HEK293 (cell line): ENCODE results near the gene ZNF747.
A peak's percentile ranks its signal among the peaks of the same experiment; 100 is the strongest.

Source experiments
- ELK4 ChIP-seq: IDR thresholded peaks from 2 replicates; pipeline ENCODE4 v1.6.1; 2011; ENCODE audit warnings: mild to moderate bottlenecking, low read depth, low read length, borderline replicate concordance
- GFI1B ChIP-seq: fragments of 450-650 bp; formaldehyde crosslinking; IDR thresholded peaks from 2 replicates; pipeline ENCODE4 v1.5.1; 2016; ENCODE audit warnings: missing biosample characterization, missing genetic modification characterization
- GLIS2 ChIP-seq: fragments of 450-650 bp; formaldehyde crosslinking; IDR thresholded peaks from 2 replicates; pipeline ENCODE4 v1.5.1; 2016; ENCODE audit warnings: missing biosample characterization, missing genetic modification characterization
- HOXA7 ChIP-seq: sonication (generic); formaldehyde crosslinking; IDR thresholded peaks from 2 replicates; pipeline ENCODE4 v1.8.1; 2022; ENCODE audit warnings: missing genetic modification reagents, borderline replicate concordance
- KLF1 ChIP-seq: fragments of 450-650 bp; formaldehyde crosslinking; IDR thresholded peaks from 2 replicates; pipeline ENCODE4 v1.5.1; 2016; ENCODE audit warnings: missing biosample characterization, missing genetic modification characterization
- KLF7 ChIP-seq: fragments of 450-650 bp; formaldehyde crosslinking; IDR thresholded peaks from 2 replicates; pipeline ENCODE4 v1.5.1; 2016; ENCODE audit warnings: missing biosample characterization, missing genetic modification characterization, borderline replicate concordance
- OVOL3 ChIP-seq: fragments of 450-650 bp; formaldehyde crosslinking; IDR thresholded peaks from 2 replicates; pipeline ENCODE4 v1.5.1; 2016; ENCODE audit warnings: missing biosample characterization, missing genetic modification characterization
- SCRT2 ChIP-seq: fragments of 450-650 bp; formaldehyde crosslinking; IDR thresholded peaks from 2 replicates; pipeline ENCODE4 v1.5.1; 2016; ENCODE audit warnings: missing biosample characterization, missing genetic modification characterization
- SP2 ChIP-seq: fragments of 450-650 bp; formaldehyde crosslinking; IDR thresholded peaks from 2 replicates; pipeline ENCODE4 v1.5.1; 2016; ENCODE audit warnings: missing biosample characterization, missing genetic modification characterization
- YY2 ChIP-seq: fragments of 450-650 bp; formaldehyde crosslinking; IDR thresholded peaks from 2 replicates; pipeline ENCODE4 v1.5.1; 2016; ENCODE audit warnings: missing biosample characterization, missing genetic modification characterization
- ZFHX2 ChIP-seq: fragments of 450-650 bp; formaldehyde crosslinking; conservative IDR thresholded peaks from 2 replicates; pipeline ENCODE4 v1.5.1; 2016; ENCODE audit warnings: missing biosample characterization, missing genetic modification characterization
- ZNF140 ChIP-seq: fragments of 450-650 bp; formaldehyde crosslinking; IDR thresholded peaks from 2 replicates; pipeline ENCODE4 v1.5.1; 2016; ENCODE audit warnings: missing biosample characterization, missing genetic modification characterization
- ZNF169 ChIP-seq: fragments of 450-650 bp; formaldehyde crosslinking; IDR thresholded peaks from 2 replicates; pipeline ENCODE4 v1.5.1; 2016; ENCODE audit warnings: missing biosample characterization, missing genetic modification characterization
- ZNF248 ChIP-seq: fragments of 450-650 bp; formaldehyde crosslinking; IDR thresholded peaks from 2 replicates; pipeline ENCODE4 v1.5.1; 2017; ENCODE audit warnings: missing biosample characterization, missing genetic modification characterization
- ZNF266 ChIP-seq: fragments of 450-650 bp; formaldehyde crosslinking; IDR thresholded peaks from 2 replicates; pipeline ENCODE4 v1.5.1; 2016; ENCODE audit warnings: missing biosample characterization, missing genetic modification characterization, low read depth
- ZNF350 ChIP-seq: fragments of 450-650 bp; formaldehyde crosslinking; IDR thresholded peaks from 2 replicates; pipeline ENCODE4 v1.5.0; 2017; ENCODE audit warnings: missing biosample characterization, mild to moderate bottlenecking, missing genetic modification characterization
- ZNF366 ChIP-seq: fragments of 450-650 bp; formaldehyde crosslinking; conservative IDR thresholded peaks from 2 replicates; pipeline ENCODE4 v1.5.1; 2016; ENCODE audit warnings: missing biosample characterization, missing genetic modification characterization
- ZNF521 ChIP-seq: fragments of 450-650 bp; formaldehyde crosslinking; IDR thresholded peaks from 2 replicates; pipeline ENCODE4 v1.5.1; 2017; ENCODE audit warnings: missing biosample characterization, mild to moderate bottlenecking, missing genetic modification characterization
- ZNF544 ChIP-seq: fragments of 450-650 bp; formaldehyde crosslinking; IDR thresholded peaks from 2 replicates; pipeline ENCODE4 v1.5.0; 2017; ENCODE audit warnings: missing biosample characterization, missing genetic modification characterization
- ZNF571 ChIP-seq: fragments of 450-650 bp; formaldehyde crosslinking; IDR thresholded peaks from 2 replicates; pipeline ENCODE4 v1.5.0; 2017; ENCODE audit warnings: missing biosample characterization, missing genetic modification characterization
- ZNF580 ChIP-seq: fragments of 450-650 bp; formaldehyde crosslinking; IDR thresholded peaks from 2 replicates; pipeline ENCODE4 v1.5.1; 2016; ENCODE audit warnings: missing biosample characterization, missing genetic modification characterization
- ZNF626 ChIP-seq: fragments of 450-650 bp; sonication (Bioruptor Pico); formaldehyde crosslinking; IDR thresholded peaks from 2 replicates; pipeline ENCODE4 v1.5.1; 2018; ENCODE audit warnings: missing biosample characterization, missing genetic modification characterization, inconsistent platforms
- ZNF658 ChIP-seq: fragments of 450-650 bp; formaldehyde crosslinking; IDR thresholded peaks from 2 replicates; pipeline ENCODE4; 2016; ENCODE audit warnings: missing biosample characterization, missing genetic modification characterization
- ZNF747 ChIP-seq: fragments of 450-650 bp; formaldehyde crosslinking; IDR thresholded peaks from 2 replicates; pipeline ENCODE4 v1.5.1; 2016; ENCODE audit warnings: missing biosample characterization, missing genetic modification characterization
- ZNF791 ChIP-seq: fragments of 450-650 bp; formaldehyde crosslinking; IDR thresholded peaks from 2 replicates; pipeline ENCODE4 v1.5.1; 2016; ENCODE audit warnings: missing biosample characterization, missing genetic modification characterization
- TF ChIP-seq, protein P1 (sequence below): fragments of 450-650 bp; IDR thresholded peaks from 2 replicates; pipeline ENCODE4 v1.5.1; 2018; ENCODE audit warnings: missing biosample characterization, mild to moderate bottlenecking, missing genetic modification characterization
- TF ChIP-seq, protein P2 (sequence below): fragments of 450-650 bp; formaldehyde crosslinking; IDR thresholded peaks from 2 replicates; pipeline ENCODE4 v1.5.1; 2016; ENCODE audit warnings: missing biosample characterization, missing genetic modification characterization
- TF ChIP-seq, protein P3 (sequence below): fragments of 450-650 bp; formaldehyde crosslinking; conservative IDR thresholded peaks from 2 replicates; pipeline ENCODE4 v1.5.1; 2016; ENCODE audit warnings: low read depth, missing biosample characterization, missing genetic modification characterization
- TF ChIP-seq, protein P4 (sequence below): fragments of 450-650 bp; formaldehyde crosslinking; IDR thresholded peaks from 2 replicates; pipeline ENCODE4 v1.5.1; 2016; ENCODE audit warnings: missing biosample characterization, missing genetic modification characterization

ZNF747 gene

DNA sequence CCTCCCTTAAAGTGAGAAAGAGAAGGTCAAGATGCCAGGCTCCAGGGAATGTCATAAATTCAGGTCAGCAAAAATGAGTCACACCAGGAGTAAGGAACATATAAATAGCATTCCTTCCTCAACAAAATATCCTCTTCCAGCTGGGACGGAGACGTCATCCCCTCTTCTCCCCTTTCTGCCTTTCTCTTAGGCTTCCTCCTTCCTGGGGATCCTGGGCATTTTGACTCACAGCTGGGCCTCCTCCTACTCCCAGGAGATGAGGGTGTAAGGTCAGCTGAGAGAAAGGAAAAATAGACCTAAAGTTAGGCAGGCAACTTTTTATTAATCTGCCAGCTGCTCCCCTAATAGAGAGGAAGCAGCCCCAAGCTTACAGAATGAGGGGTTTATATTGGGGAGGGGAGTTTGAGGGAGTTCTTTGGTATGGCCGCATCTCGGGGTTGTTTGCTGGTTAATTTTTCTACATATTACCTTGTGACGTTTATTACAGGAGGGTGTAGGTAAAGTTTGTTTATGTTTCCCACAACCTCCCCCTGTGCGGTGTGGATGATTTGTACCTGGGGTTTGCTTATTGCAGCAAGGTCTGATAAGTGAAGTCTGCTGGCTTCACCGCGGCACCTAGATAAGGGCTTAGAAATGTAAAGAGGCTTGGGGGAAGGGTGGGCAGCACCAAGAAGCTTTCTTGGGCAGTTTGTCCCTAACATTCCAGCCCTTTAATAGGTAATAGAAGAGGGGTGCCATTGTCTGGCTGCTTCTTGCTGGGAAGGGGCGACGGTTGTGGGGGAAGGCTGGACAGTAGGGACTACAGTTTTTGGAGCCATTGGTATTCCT lies 7.1 kb upstream of the ZNF747 start (continued):
- TF ChIP-seq YY2 (tag by site-specific recombination) (no peak), GLIS2 (tag by site-specific recombination) (no peak), ZNF626 (tag by site-specific recombination) (no peak), GFI1B (tag by site-specific recombination) (no peak), ZNF521 (tag by site-specific recombination) (no peak), ZNF350 (tag by site-specific recombination) (no peak), ZNF140 (tag by site-specific recombination) (no peak), ZNF366 (tag by site-specific recombination) (peak; percentile 78), ZNF747 (tag by site-specific recombination) (no peak), KLF1 (no peak), ZNF248 (no peak), HOXA7 (no peak), ZNF266 (tag by site-specific recombination) (no peak), ZNF658 (tag by site-specific recombination) (no peak), ZNF544 (tag by site-specific recombination) (no peak), SCRT2 (no peak), ZNF571 (no peak), KLF7 (tag by site-specific recombination) (no peak), OVOL3 (no peak), ZNF169 (no peak), SP2 (tag by site-specific recombination) (no peak), ZNF580 (tag by site-specific recombination) (no peak), ZNF791 (tag by site-specific recombination) (no peak), ZFHX2 (tag by site-specific recombination) (peak; percentile 51; the same call in 1 of the 2 replicates), ELK4 (no peak)
- TF ChIP-seq, protein P1, sequence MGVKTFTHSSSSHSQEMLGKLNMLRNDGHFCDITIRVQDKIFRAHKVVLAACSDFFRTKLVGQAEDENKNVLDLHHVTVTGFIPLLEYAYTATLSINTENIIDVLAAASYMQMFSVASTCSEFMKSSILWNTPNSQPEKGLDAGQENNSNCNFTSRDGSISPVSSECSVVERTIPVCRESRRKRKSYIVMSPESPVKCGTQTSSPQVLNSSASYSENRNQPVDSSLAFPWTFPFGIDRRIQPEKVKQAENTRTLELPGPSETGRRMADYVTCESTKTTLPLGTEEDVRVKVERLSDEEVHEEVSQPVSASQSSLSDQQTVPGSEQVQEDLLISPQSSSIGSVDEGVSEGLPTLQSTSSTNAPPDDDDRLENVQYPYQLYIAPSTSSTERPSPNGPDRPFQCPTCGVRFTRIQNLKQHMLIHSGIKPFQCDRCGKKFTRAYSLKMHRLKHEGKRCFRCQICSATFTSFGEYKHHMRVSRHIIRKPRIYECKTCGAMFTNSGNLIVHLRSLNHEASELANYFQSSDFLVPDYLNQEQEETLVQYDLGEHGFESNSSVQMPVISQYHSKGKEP (tag by site-specific recombination): no peak
- TF ChIP-seq, protein P2, sequence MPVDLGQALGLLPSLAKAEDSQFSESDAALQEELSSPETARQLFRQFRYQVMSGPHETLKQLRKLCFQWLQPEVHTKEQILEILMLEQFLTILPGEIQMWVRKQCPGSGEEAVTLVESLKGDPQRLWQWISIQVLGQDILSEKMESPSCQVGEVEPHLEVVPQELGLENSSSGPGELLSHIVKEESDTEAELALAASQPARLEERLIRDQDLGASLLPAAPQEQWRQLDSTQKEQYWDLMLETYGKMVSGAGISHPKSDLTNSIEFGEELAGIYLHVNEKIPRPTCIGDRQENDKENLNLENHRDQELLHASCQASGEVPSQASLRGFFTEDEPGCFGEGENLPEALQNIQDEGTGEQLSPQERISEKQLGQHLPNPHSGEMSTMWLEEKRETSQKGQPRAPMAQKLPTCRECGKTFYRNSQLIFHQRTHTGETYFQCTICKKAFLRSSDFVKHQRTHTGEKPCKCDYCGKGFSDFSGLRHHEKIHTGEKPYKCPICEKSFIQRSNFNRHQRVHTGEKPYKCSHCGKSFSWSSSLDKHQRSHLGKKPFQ (tag by site-specific recombination): no peak
- TF ChIP-seq, protein P3, sequence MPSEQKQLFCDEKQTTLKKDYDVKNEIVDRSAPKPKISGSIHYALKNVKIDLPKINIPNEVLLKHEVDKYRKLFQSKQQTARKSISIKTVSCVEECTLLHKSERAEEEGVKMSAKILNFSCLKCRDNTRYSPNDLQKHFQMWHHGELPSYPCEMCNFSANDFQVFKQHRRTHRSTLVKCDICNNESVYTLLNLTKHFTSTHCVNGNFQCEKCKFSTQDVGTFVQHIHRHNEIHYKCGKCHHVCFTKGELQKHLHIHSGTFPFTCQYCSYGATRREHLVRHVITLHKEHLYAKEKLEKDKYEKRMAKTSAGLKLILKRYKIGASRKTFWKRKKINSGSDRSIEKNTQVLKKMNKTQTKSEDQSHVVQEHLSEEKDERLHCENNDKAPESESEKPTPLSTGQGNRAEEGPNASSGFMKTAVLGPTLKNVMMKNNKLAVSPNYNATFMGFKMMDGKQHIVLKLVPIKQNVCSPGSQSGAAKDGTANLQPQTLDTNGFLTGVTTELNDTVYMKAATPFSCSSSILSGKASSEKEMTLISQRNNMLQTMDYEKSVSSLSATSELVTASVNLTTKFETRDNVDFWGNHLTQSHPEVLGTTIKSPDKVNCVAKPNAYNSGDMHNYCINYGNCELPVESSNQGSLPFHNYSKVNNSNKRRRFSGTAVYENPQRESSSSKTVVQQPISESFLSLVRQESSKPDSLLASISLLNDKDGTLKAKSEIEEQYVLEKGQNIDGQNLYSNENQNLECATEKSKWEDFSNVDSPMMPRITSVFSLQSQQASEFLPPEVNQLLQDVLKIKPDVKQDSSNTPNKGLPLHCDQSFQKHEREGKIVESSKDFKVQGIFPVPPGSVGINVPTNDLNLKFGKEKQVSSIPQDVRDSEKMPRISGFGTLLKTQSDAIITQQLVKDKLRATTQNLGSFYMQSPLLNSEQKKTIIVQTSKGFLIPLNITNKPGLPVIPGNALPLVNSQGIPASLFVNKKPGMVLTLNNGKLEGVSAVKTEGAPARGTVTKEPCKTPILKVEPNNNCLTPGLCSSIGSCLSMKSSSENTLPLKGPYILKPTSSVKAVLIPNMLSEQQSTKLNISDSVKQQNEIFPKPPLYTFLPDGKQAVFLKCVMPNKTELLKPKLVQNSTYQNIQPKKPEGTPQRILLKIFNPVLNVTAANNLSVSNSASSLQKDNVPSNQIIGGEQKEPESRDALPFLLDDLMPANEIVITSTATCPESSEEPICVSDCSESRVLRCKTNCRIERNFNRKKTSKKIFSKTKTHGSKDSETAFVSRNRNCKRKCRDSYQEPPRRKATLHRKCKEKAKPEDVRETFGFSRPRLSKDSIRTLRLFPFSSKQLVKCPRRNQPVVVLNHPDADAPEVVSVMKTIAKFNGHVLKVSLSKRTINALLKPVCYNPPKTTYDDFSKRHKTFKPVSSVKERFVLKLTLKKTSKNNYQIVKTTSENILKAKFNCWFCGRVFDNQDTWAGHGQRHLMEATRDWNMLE: no peak
- TF ChIP-seq, protein P4, sequence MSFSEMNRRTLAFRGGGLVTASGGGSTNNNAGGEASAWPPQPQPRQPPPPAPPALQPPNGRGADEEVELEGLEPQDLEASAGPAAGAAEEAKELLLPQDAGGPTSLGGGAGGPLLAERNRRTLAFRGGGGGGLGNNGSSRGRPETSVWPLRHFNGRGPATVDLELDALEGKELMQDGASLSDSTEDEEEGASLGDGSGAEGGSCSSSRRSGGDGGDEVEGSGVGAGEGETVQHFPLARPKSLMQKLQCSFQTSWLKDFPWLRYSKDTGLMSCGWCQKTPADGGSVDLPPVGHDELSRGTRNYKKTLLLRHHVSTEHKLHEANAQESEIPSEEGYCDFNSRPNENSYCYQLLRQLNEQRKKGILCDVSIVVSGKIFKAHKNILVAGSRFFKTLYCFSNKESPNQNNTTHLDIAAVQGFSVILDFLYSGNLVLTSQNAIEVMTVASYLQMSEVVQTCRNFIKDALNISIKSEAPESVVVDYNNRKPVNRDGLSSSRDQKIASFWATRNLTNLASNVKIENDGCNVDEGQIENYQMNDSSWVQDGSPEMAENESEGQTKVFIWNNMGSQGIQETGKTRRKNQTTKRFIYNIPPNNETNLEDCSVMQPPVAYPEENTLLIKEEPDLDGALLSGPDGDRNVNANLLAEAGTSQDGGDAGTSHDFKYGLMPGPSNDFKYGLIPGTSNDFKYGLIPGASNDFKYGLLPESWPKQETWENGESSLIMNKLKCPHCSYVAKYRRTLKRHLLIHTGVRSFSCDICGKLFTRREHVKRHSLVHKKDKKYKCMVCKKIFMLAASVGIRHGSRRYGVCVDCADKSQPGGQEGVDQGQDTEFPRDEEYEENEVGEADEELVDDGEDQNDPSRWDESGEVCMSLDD: no peak
